ENCODE results near the gene CCN5.

DNA sequence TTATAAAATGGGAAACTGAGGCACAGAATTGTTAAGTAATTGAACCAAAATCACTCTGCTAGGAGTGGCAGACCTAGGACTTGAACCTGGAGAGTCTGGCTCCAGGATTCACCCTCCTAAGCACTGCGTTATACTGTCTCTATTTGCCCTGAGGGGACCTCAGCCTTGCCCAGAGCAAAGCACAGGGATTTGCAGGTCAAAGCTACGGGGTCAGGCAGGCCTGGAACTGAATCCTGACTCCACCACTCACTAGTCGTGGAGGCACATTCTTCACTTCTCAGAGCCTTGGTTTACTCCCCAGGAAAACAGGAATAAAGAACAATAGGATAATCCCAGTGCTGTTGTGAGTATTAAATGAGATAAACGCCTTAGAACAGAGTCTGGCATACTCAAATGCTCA is 49.9 kb downstream of the CCN5 start:
- TF ChIP-seq BHLHE40 (IDR thresholded peaks at IDR 0.05; ENCODE audit: low read length) = no peak
- TF ChIP-seq NR2C2 (CRISPR knock-in tag; IDR thresholded peaks at IDR 0.05; ENCODE audit: borderline replicate concordance) = no peak
- TF ChIP-seq RORA (CRISPR knock-in tag; IDR thresholded peaks at IDR 0.05) = no peak
- TF ChIP-seq ZNF788 (CRISPR knock-in tag; IDR thresholded peaks at IDR 0.05; ENCODE audit: borderline replicate concordance) = no peak
- TF ChIP-seq, protein P1, sequence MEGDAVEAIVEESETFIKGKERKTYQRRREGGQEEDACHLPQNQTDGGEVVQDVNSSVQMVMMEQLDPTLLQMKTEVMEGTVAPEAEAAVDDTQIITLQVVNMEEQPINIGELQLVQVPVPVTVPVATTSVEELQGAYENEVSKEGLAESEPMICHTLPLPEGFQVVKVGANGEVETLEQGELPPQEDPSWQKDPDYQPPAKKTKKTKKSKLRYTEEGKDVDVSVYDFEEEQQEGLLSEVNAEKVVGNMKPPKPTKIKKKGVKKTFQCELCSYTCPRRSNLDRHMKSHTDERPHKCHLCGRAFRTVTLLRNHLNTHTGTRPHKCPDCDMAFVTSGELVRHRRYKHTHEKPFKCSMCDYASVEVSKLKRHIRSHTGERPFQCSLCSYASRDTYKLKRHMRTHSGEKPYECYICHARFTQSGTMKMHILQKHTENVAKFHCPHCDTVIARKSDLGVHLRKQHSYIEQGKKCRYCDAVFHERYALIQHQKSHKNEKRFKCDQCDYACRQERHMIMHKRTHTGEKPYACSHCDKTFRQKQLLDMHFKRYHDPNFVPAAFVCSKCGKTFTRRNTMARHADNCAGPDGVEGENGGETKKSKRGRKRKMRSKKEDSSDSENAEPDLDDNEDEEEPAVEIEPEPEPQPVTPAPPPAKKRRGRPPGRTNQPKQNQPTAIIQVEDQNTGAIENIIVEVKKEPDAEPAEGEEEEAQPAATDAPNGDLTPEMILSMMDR (CRISPR knock-in tag; IDR thresholded peaks at IDR 0.05) = no peak
- no peak for TF ChIP-seq FOXP1 (IDR thresholded peaks at IDR 0.05)
- no peak for TF ChIP-seq FOXP1 (CRISPR knock-in tag; IDR thresholded peaks at IDR 0.05)
- TF ChIP-seq RBM22 (optimal IDR thresholded peaks at IDR 0.05; ENCODE audit: low read length) = no peak
- TF ChIP-seq, protein P2, sequence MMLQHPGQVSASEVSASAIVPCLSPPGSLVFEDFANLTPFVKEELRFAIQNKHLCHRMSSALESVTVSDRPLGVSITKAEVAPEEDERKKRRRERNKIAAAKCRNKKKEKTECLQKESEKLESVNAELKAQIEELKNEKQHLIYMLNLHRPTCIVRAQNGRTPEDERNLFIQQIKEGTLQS (CRISPR knock-in tag; IDR thresholded peaks at IDR 0.05) = no peak
- no peak for TF ChIP-seq POLR2A (IDR thresholded peaks at IDR 0.05; ENCODE audit: insufficient read depth in 1 of 2, low read depth in 2 of 2, low read length in 2 of 2)
- TF ChIP-seq, protein P3, sequence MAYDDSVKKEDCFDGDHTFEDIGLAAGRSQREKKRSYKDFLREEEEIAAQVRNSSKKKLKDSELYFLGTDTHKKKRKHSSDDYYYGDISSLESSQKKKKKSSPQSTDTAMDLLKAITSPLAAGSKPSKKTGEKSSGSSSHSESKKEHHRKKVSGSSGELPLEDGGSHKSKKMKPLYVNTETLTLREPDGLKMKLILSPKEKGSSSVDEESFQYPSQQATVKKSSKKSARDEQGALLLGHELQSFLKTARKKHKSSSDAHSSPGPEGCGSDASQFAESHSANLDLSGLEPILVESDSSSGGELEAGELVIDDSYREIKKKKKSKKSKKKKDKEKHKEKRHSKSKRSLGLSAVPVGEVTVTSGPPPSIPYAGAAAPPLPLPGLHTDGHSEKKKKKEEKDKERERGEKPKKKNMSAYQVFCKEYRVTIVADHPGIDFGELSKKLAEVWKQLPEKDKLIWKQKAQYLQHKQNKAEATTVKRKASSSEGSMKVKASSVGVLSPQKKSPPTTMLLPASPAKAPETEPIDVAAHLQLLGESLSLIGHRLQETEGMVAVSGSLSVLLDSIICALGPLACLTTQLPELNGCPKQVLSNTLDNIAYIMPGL (CRISPR knock-in tag; IDR thresholded peaks at IDR 0.05; ENCODE audit: borderline replicate concordance in 1 of 2, low read depth in 1 of 2) = no peak
- TF ChIP-seq HNRNPH1 (optimal IDR thresholded peaks at IDR 0.05; ENCODE audit: low read depth, low read length) = no peak
